WTC11 (cell line): ENCODE data around the gene PDGFRB. TPM values are rescaled to one million over a fixed set of nuclear protein-coding genes. Genes with fewer than 3 reads are reported as not detected.

ENCODE experiments used
- ATAC-seq: fragments of 200-7000 bp; cut with Tn5 transposase; 2 replicates; pipeline ENCODE4 v1.10.0; 2021; ENCODE audit warnings: mild to moderate bottlenecking, moderate library complexity
- CTCF ChIA-PET: fragments of 300-600 bp; sonication (Branson Sonifier 250); formaldehyde crosslinking; loops from one replicate; lab custom pipeline; 2021; ENCODE audit warnings: antibody characterized with exemption; lab: Charles Lee
- POLR2A ChIA-PET: fragments of 350-600 bp; sonication (Branson Sonifier 250); formaldehyde crosslinking; loops from one replicate; lab custom pipeline; 2021; ENCODE audit warnings: antibody characterized with exemption; lab: Charles Lee
- DNase-seq: peaks from one replicate; pipeline ENCODE4 v3.0.0; 2021; ENCODE audit warnings: low spot score
- H3K27ac Mint-ChIP-seq: 2 replicates; pipeline ENCODE4 v1.8.0; 2021; ENCODE audit warnings: mixed read lengths
- H3K27me3 Mint-ChIP-seq: 2 replicates; pipeline ENCODE4 v1.8.0; 2021; ENCODE audit warnings: low read depth, mild to moderate bottlenecking, moderate library complexity, mixed read lengths
- H3K36me3 Mint-ChIP-seq: 2 replicates; pipeline ENCODE4 v1.8.0; 2021; ENCODE audit warnings: mixed read lengths
- H3K4me1 Mint-ChIP-seq: 2 replicates; pipeline ENCODE4 v1.8.0; 2022; ENCODE audit warnings: mixed read lengths
- H3K4me3 Mint-ChIP-seq: 2 replicates; pipeline ENCODE4 v1.8.0; 2021; ENCODE audit warnings: mild to moderate bottlenecking, moderate library complexity, mixed read lengths
- H3K9me3 Mint-ChIP-seq: 2 replicates; pipeline ENCODE4 v1.8.0; 2021; ENCODE audit warnings: mixed read lengths
- ATF2 ChIP-seq: sonication (generic); formaldehyde crosslinking; IDR thresholded peaks from 2 replicates; pipeline ENCODE4 v1.8.1; 2022; ENCODE audit warnings: low read depth, missing genetic modification reagents, borderline replicate concordance
- ATF6 ChIP-seq: sonication (generic); formaldehyde crosslinking; IDR thresholded peaks from 2 replicates; pipeline ENCODE4 v1.8.1; 2023; ENCODE audit warnings: mild to moderate bottlenecking, missing genetic modification reagents
- CTCF ChIP-seq: fragments of 200-600 bp; IDR thresholded peaks from 2 replicates; pipeline ENCODE4 v1.8.0; 2022; ENCODE audit warnings: antibody characterized with exemption
- E2F1 ChIP-seq: sonication (generic); formaldehyde crosslinking; IDR thresholded peaks from 2 replicates; pipeline ENCODE4 v1.8.0; 2022; ENCODE audit warnings: mild to moderate bottlenecking, missing genetic modification reagents
- E2F4 ChIP-seq: sonication (generic); formaldehyde crosslinking; IDR thresholded peaks from 2 replicates; pipeline ENCODE4 v1.8.1; 2022; ENCODE audit warnings: low read depth, mild to moderate bottlenecking, moderate library complexity, missing genetic modification reagents, borderline replicate concordance
- FOXK1 ChIP-seq: sonication (generic); formaldehyde crosslinking; IDR thresholded peaks from 2 replicates; pipeline ENCODE4 v1.8.0; 2022; ENCODE audit warnings: mild to moderate bottlenecking, moderate library complexity, missing genetic modification reagents
- IRF1 ChIP-seq: sonication (generic); formaldehyde crosslinking; IDR thresholded peaks from 2 replicates; pipeline ENCODE4 v1.8.0; 2023; ENCODE audit warnings: missing genetic modification reagents
- MAX ChIP-seq: sonication (generic); formaldehyde crosslinking; IDR thresholded peaks from 2 replicates; pipeline ENCODE4 v1.8.0; 2022; ENCODE audit warnings: mild to moderate bottlenecking, missing genetic modification reagents
- MXD4 ChIP-seq: fragments of 250-450 bp; sonication (Bioruptor Pico); IDR thresholded peaks from 2 replicates; pipeline ENCODE4 v1.8.0; 2021; ENCODE audit warnings: mild to moderate bottlenecking, moderate library complexity, borderline replicate concordance
- NR3C1 ChIP-seq: sonication (generic); formaldehyde crosslinking; conservative IDR thresholded peaks from 2 replicates; pipeline ENCODE4 v1.8.1; 2023; ENCODE audit warnings: low read depth, mild to moderate bottlenecking, missing genetic modification reagents
- RELA ChIP-seq: sonication (generic); formaldehyde crosslinking; IDR thresholded peaks from 2 replicates; pipeline ENCODE4 v1.8.1; 2022; ENCODE audit warnings: missing genetic modification reagents, mild to moderate bottlenecking, borderline replicate concordance
- STAT6 ChIP-seq: sonication (generic); formaldehyde crosslinking; conservative IDR thresholded peaks from 2 replicates; pipeline ENCODE4 v1.8.1; 2023; ENCODE audit warnings: mild to moderate bottlenecking, low read depth, missing genetic modification reagents, moderate library complexity
- TP53 ChIP-seq: sonication (generic); formaldehyde crosslinking; IDR thresholded peaks from 2 replicates; pipeline ENCODE4 v1.8.1; 2023; ENCODE audit warnings: mild to moderate bottlenecking, missing genetic modification reagents
- ZMAT4 ChIP-seq: fragments of 250-450 bp; sonication (Bioruptor Pico); IDR thresholded peaks from 2 replicates; pipeline ENCODE4 v1.9.0; 2021; ENCODE audit warnings: mild to moderate bottlenecking
- ZNF232 ChIP-seq: sonication (generic); formaldehyde crosslinking; IDR thresholded peaks from 2 replicates; pipeline ENCODE4 v1.8.0; 2022; ENCODE audit warnings: mild to moderate bottlenecking, missing genetic modification reagents
- ZSCAN18 ChIP-seq: fragments of 250-450 bp; sonication (Bioruptor Pico); IDR thresholded peaks from 2 replicates; pipeline ENCODE4 v2.1.2; 2022; ENCODE audit warnings: mild to moderate bottlenecking, moderate library complexity
- total RNA-seq: library from RNA; stranded (reverse); gene quantifications from 3 replicates; pipeline ENCODE4 v1.2.3, GENCODE V29; 2021

Gene PDGFRB
- total RNA-seq, 1 experiment from 2014 or later, result 5.1 TPM

GRCh38 chr5:150163547-150164059, 8.0 kb upstream of the PDGFRB start (continued):
- no peak for TF ChIP-seq STAT6 (CRISPR knock-in tag)
- TF ChIP-seq IRF1 (CRISPR knock-in tag), result no peak
- TF ChIP-seq MXD4 (CRISPR knock-in tag), result no peak
- no peak for TF ChIP-seq E2F1

- Mint-ChIP-seq H3K27ac (no peak overlapping the region), H3K9me3 (no peaks in the 10 kb centered on the region), H3K27me3 (peaks cover 61% of the 10 kb centered on the region), H3K4me3 (no peak overlapping the region), H3K36me3 (no peaks in the 10 kb centered on the region), H3K4me1 (peaks cover 30% of the 10 kb centered on the region)
- no peak for ATAC-seq
- POLR2A ChIA-PET, result interaction anchor here (0.7 kb wide), 1 partner anchor 137 kb away, joined by 5 read pairs; no protein-coding TSS in a partner anchor
- CTCF ChIA-PET, result interaction anchor here (1.6 to 3.9 kb wide), 3 partner anchors 12 to 50 kb away, joined by 6 to 23 read pairs (median 12); no protein-coding TSS in a partner anchor
- no peak for DNase-seq
- no peak for TF ChIP-seq ZSCAN18 (CRISPR knock-in tag)
- no peak for TF ChIP-seq E2F1
- no peak for TF ChIP-seq ATF2
- no peak for TF ChIP-seq FOXK1 (CRISPR knock-in tag)
- TF ChIP-seq ZNF232 (CRISPR knock-in tag), result no peak
- no peak for TF ChIP-seq TP53
- no peak for TF ChIP-seq E2F4
- TF ChIP-seq NR3C1 (CRISPR knock-in tag), result no peak
- no peak for TF ChIP-seq ZMAT4
- no peak for TF ChIP-seq MAX (CRISPR knock-in tag)
- TF ChIP-seq ATF6, result no peak
- no peak for TF ChIP-seq CTCF
- TF ChIP-seq RELA (CRISPR knock-in tag), result no peak
These were observed 7.4 kb upstream of the PDGFRB start for GRCh38 chr5:150163035-150163434.
